ENCODE measurements around the gene WDFY4.
"Not testable (repeated sequence)": the region's sequence is repeated elsewhere in the genome, so short reads cannot be mapped to it uniquely, and the experiment has no call there.

Gene WDFY4

DNA sequence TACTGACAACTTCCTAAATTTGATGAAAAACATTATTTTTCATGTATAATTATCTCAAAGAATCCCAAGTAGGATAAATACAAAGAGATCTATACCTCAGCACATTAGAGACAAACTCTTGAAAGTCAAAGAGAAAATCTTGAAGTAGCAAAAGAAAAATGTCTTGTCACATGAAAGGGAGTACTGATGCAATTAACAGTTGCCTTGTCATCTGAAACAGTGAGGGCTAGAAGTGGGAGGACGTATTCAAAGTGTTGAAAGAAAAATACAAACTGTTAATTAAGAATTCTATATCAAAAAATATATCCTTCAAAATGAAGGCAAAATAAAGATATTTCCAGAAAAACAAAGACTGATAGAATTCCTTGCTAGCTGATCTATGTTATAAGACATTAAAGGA lies 44.3 kb upstream of the WDFY4 start:
- Histone ChIP-seq H4K12ac (ENCODE audit: low read depth, low read length) (no peak overlapping the region), H4K8ac (ENCODE audit: low read depth, low read length) (no peak overlapping the region), H3K4me2 (ENCODE audit: low read length) (no peak overlapping the region), H3K4me3 (ENCODE audit: low read depth, low read length) (no peak overlapping the region), H2AK5ac (ENCODE audit: low read length) (no peak overlapping the region), H3K23ac (ENCODE audit: low read length) (no peak overlapping the region), H3K4me1 (ENCODE audit: control insufficient read depth in 1 of 2, insufficient read depth in 2 of 2, low read length in 2 of 2) (peaks cover 2% of the 10 kb centered on the region in 2 experiments), H2AFZ (ENCODE audit: insufficient read depth, low read length, poor library complexity) (no peak overlapping the region), H3K27ac (ENCODE audit: low read depth, low read length) (no peak overlapping the region), H3K14ac (ENCODE audit: low read length) (no peak overlapping the region), H3K9me3 (ENCODE audit: insufficient read depth, low read depth, low read length) (peaks cover 2% of the 10 kb centered on the region), H3K27me3 (ENCODE audit: insufficient read depth, low read length) (no peaks in the 10 kb centered on the region), H3K79me1 (ENCODE audit: low read length) (no peaks in the 10 kb centered on the region), H2BK12ac (ENCODE audit: low read length) (no peak overlapping the region), H3K79me2 (ENCODE audit: control insufficient read depth, insufficient read depth, low read length, poor library complexity) (no peaks in the 10 kb centered on the region), H3K36me3 (ENCODE audit: control insufficient read depth in 1 of 2, insufficient read depth in 2 of 2, low read length in 2 of 2) (no peaks in the 10 kb centered on the region), H3K9ac (ENCODE audit: low read length) (no peak overlapping the region), H4K91ac (ENCODE audit: low read depth, low read length) (no peak overlapping the region), H2BK5ac (ENCODE audit: low read depth, low read length, poor library complexity) (no peak overlapping the region), H3K18ac (ENCODE audit: low read length) (no peak overlapping the region), H2BK120ac (ENCODE audit: insufficient read depth, low read length, poor library complexity) (no peak overlapping the region), H3K4ac (ENCODE audit: low read depth, low read length) (no peak overlapping the region)
- WGBS (ENCODE audit: extremely low coverage, insufficient coverage, insufficient read length), result no CpG with 5 or more reads among the region's 1 CpG
- no peak for DNase-seq

DNA sequence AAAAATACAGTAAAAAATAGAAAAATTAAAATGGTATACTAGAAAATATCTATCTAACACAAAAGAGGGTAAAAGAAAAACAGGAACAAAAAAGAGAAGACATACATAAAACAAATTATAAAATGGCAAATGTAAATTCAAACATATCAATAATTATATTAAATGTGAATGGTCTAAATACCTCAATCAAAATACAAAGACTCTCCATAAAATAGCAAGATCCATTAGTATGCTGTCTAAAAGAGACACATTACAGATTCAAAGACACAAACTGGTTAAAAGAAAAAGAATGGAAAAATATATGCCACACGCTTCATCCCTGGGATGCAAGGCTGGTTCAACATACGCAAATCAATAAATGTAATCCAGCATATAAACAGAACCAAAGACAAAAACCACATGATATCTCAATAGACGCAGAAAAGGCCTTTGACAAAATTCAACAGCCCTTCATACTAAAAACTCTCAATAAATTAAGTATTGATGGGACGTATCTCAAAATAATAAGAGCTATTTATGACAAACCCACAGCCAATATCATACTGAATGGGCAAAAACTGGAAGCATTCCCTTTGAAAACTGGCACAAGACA lies 43.5 kb upstream of the WDFY4 start:
- not testable (repeated sequence) for H3K4me2 ChIP-seq (ENCODE audit: low read length); H2AK5ac ChIP-seq (ENCODE audit: low read length); H3K27me3 ChIP-seq (ENCODE audit: insufficient read depth, low read length); H3K36me3 ChIP-seq (ENCODE audit: control insufficient read depth in 1 of 2, insufficient read depth in 2 of 2, low read length in 2 of 2); H3K9ac ChIP-seq (ENCODE audit: low read length); H2BK5ac ChIP-seq (ENCODE audit: low read depth, low read length, poor library complexity); H3K4ac ChIP-seq (ENCODE audit: low read depth, low read length); H2BK120ac ChIP-seq (ENCODE audit: insufficient read depth, low read length, poor library complexity); H3K18ac ChIP-seq (ENCODE audit: low read length); H3K27ac ChIP-seq (ENCODE audit: low read depth, low read length); H4K12ac ChIP-seq (ENCODE audit: low read depth, low read length); H3K79me1 ChIP-seq (ENCODE audit: low read length); H3K14ac ChIP-seq (ENCODE audit: low read length); DNase-seq; H3K4me3 ChIP-seq (ENCODE audit: low read depth, low read length); H3K23ac ChIP-seq (ENCODE audit: low read length); H3K9me3 ChIP-seq (ENCODE audit: insufficient read depth, low read depth, low read length); H3K4me1 ChIP-seq (ENCODE audit: control insufficient read depth in 1 of 2, insufficient read depth in 2 of 2, low read length in 2 of 2); H4K8ac ChIP-seq (ENCODE audit: low read depth, low read length); H4K91ac ChIP-seq (ENCODE audit: low read depth, low read length); H3K79me2 ChIP-seq (ENCODE audit: control insufficient read depth, insufficient read depth, low read length, poor library complexity); H2AFZ ChIP-seq (ENCODE audit: insufficient read depth, low read length, poor library complexity); H2BK12ac ChIP-seq (ENCODE audit: low read length)
- WGBS (ENCODE audit: extremely low coverage, insufficient coverage, insufficient read length), result no CpG with 5 or more reads among the region's 4 CpGs

DNA sequence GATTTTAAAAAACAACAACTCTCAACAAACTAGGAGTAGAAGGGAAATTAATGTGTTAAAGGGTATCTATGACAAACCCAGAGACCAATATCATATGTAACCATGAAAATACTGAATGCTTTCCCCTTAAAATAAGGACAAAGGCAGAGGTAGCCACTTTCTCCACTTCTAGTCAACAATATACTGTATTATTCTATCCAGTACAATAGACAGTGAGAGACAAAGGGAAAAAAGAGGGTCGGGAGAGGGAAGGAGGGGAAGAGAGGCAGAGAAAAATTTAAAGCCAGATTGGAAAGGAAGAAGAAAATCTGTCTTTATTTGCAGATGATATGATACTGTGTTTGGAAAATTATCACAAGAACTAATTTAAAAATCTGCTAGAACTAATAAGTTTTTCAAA lies 39.1 kb upstream of the WDFY4 start:
- Histone ChIP-seq H2AK5ac (ENCODE audit: low read length) (no peak overlapping the region), H3K4me1 (ENCODE audit: control insufficient read depth in 1 of 2, insufficient read depth in 2 of 2, low read length in 2 of 2) (no peaks in the 10 kb centered on the region), H2BK12ac (ENCODE audit: low read length) (no peak overlapping the region), H3K27me3 (ENCODE audit: insufficient read depth, low read length) (no peaks in the 10 kb centered on the region), H3K4me3 (ENCODE audit: low read depth, low read length) (no peak overlapping the region), H3K27ac (ENCODE audit: low read depth, low read length) (no peak overlapping the region), H3K14ac (ENCODE audit: low read length) (no peak overlapping the region), H4K12ac (ENCODE audit: low read depth, low read length) (no peak overlapping the region), H3K9me3 (ENCODE audit: insufficient read depth, low read depth, low read length) (peaks cover 1% of the 10 kb centered on the region), H4K8ac (ENCODE audit: low read depth, low read length) (no peak overlapping the region), H2BK120ac (ENCODE audit: insufficient read depth, low read length, poor library complexity) (no peak overlapping the region), H3K23ac (ENCODE audit: low read length) (no peak overlapping the region), H2AFZ (ENCODE audit: insufficient read depth, low read length, poor library complexity) (no peak overlapping the region), H3K79me1 (ENCODE audit: low read length) (no peaks in the 10 kb centered on the region), H3K9ac (ENCODE audit: low read length) (no peak overlapping the region), H3K4ac (ENCODE audit: low read depth, low read length) (no peak overlapping the region), H3K79me2 (ENCODE audit: control insufficient read depth, insufficient read depth, low read length, poor library complexity) (no peaks in the 10 kb centered on the region), H3K36me3 (ENCODE audit: control insufficient read depth in 1 of 2, insufficient read depth in 2 of 2, low read length in 2 of 2) (no peaks in the 10 kb centered on the region), H3K18ac (ENCODE audit: low read length) (no peak overlapping the region), H3K4me2 (ENCODE audit: low read length) (no peak overlapping the region), H4K91ac (ENCODE audit: low read depth, low read length) (no peak overlapping the region), H2BK5ac (ENCODE audit: low read depth, low read length, poor library complexity) (no peak overlapping the region)
- no CpG with 5 or more reads among the region's 1 CpG for WGBS (ENCODE audit: extremely low coverage, insufficient coverage, insufficient read length)
- DNase-seq, result no peak

DNA sequence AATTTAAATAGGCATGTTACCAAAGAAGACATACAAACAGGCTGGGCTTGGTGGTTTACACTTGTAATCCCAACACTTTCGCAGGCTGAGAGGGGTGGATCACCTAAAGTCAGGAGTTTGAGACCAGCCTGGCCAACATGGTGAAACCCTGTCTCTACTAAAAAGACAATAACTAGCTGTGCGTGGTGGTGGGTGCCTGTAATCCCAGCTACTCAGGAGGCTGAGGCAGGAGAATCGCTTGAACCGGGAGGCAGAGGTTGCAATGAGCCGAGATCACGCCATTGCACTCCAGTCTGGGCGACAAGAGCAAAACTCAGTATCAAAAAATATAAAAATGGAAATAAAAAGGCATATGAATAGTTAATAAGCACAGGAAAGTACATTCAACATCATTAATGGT lies 37.6 kb upstream of the WDFY4 start:
- H3K23ac ChIP-seq (ENCODE audit: low read length); H3K14ac ChIP-seq (ENCODE audit: low read length); H3K4me1 ChIP-seq (ENCODE audit: control insufficient read depth in 1 of 2, insufficient read depth in 2 of 2, low read length in 2 of 2); H3K36me3 ChIP-seq (ENCODE audit: control insufficient read depth in 1 of 2, insufficient read depth in 2 of 2, low read length in 2 of 2); H3K79me1 ChIP-seq (ENCODE audit: low read length); H2AFZ ChIP-seq (ENCODE audit: insufficient read depth, low read length, poor library complexity); H3K9me3 ChIP-seq (ENCODE audit: insufficient read depth, low read depth, low read length); H2AK5ac ChIP-seq (ENCODE audit: low read length); H2BK5ac ChIP-seq (ENCODE audit: low read depth, low read length, poor library complexity); H3K18ac ChIP-seq (ENCODE audit: low read length); H3K4ac ChIP-seq (ENCODE audit: low read depth, low read length); H3K79me2 ChIP-seq (ENCODE audit: control insufficient read depth, insufficient read depth, low read length, poor library complexity); H3K4me3 ChIP-seq (ENCODE audit: low read depth, low read length); H4K91ac ChIP-seq (ENCODE audit: low read depth, low read length); H4K12ac ChIP-seq (ENCODE audit: low read depth, low read length); DNase-seq; H3K9ac ChIP-seq (ENCODE audit: low read length); H2BK120ac ChIP-seq (ENCODE audit: insufficient read depth, low read length, poor library complexity); H3K27me3 ChIP-seq (ENCODE audit: insufficient read depth, low read length); H3K27ac ChIP-seq (ENCODE audit: low read depth, low read length); H2BK12ac ChIP-seq (ENCODE audit: low read length); H3K4me2 ChIP-seq (ENCODE audit: low read length); H4K8ac ChIP-seq (ENCODE audit: low read depth, low read length): not testable (repeated sequence)
- WGBS (ENCODE audit: extremely low coverage, insufficient coverage, insufficient read length), result no CpG with 5 or more reads among the region's 7 CpGs
